GM18505 (cell line): Measurements from ENCODE around the gene MRPS24.
A peak's percentile ranks its signal among the peaks of the same experiment; 100 is the strongest.

ENCODE experiments used
- ATAC-seq: cut with Tn5 transposase; IDR thresholded peaks from one replicate; pipeline ENCODE4 v1.9.1; 2021; ENCODE audit not compliant: unreplicated experiment
- POLR2A ChIP-seq: IDR thresholded peaks from 4 replicates; pipeline ENCODE4 v1.6.1; 2011; ENCODE audit warnings: borderline replicate concordance; ENCODE audit not compliant: insufficient read depth, insufficient read length; ENCODE audit errors: extremely low read depth

MRPS24 gene

DNA sequence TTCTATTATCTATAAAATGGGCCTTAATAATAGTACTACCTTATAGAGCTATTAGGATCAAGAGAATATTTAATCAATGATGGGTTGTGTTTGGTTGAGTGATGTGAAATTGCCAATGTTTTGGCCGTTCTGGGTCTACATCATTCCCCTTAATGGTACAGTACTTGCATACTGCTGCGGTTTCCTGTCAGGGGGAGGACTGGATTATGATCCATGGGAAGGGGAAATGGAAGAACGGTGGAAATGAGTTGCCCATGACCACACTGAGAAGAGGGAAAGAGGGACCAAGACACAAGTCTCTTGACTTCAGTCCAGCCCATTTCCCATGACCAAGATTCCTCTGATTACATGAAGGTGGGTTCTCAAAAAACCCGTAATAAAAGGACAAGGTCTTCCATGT, 999 bp upstream of the MRPS24 start:
- TF ChIP-seq POLR2A = no peak
- no peak for ATAC-seq

DNA sequence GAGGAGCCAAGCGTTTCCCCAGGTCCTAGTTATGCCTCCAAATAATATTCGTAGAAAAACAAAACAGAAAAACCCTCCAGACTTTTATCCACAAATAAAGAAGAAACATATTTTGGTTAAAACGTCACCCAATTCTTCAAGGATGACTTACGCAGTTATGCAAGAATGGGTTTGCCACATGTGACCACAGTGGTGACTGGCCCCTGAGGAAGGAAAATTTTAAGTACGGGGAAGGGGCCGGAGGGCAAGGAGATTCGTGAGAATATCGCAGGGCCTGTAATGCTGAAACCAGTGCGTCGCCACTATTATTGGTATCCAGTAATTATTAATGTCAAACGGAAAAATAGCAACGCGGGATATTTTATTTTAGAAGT, 537 bp upstream of the MRPS24 start:
- ATAC-seq = peak; percentile 16
- no peak for TF ChIP-seq POLR2A

GRCh38 chr7:43868681-43869005, 674 bp downstream of the MRPS24 start:
- ATAC-seq = peak; percentile 2

GRCh38 chr7:43868181-43868580, 1.1 kb downstream of the MRPS24 start:
- no peak for TF ChIP-seq POLR2A
- ATAC-seq = no peak

More at GRCh38 chr7:43868681-43869005, 674 bp downstream of the MRPS24 start:
- TF ChIP-seq POLR2A = no peak

GRCh38 chr7:43865277-43865676, 4.0 kb downstream of the MRPS24 start:
- TF ChIP-seq POLR2A = no peak
- ATAC-seq = no peak

GRCh38 chr7:43864126-43864525, 5.2 kb downstream of the MRPS24 start:
- no peak for TF ChIP-seq POLR2A
- no peak for ATAC-seq

GRCh38 chr7:43856996-43857395, 12.3 kb downstream of the MRPS24 start:
- no peak for ATAC-seq
- TF ChIP-seq POLR2A = no peak

DNA sequence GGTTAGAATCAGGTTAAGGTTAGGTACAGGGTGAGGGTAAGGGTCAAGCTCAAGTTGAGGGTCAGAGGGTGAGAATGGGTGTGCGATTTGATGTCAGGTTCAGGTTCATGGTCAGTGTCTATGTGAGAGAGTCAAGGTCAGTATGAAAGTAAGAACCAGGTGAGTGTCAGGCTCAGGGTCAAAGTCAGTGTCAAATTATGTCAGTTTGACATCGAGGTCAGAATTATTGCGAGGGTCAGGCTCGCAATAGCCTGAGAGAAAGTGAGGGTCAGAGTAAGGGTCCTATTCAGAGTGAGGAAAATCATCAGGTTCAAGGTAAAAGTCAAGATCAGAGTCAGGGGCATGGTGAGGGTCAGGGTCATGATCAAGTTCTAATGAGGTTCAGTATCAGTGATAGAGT, 13.0 kb downstream of the MRPS24 start:
- TF ChIP-seq POLR2A = no peak
- no peak for ATAC-seq

- ATAC-seq = no peak
Observed at GRCh38 chr7:43855176-43855575, 14.1 kb downstream of the MRPS24 start.

DNA sequence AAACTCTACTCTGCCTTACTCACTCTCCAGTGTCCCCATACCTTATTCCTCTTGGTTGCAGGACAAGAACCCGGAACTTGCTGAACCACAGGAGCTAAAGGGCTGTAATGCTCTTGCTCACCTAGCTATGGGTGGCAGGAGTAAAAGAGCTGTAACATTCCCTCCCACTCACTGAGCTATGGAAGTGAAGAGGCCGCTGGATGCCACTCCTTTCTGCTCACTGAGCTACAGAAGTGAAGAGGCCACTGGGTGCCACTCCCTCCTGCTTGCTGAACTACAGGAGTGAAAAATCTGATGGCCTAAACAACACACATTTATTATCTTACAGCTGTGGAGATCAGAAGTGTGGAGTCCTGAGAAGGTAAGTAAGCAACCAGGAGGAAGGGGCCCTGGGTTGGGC, 17.5 kb downstream of the MRPS24 start:
- TF ChIP-seq POLR2A = no peak
- no peak for ATAC-seq

More at GRCh38 chr7:43855176-43855575, 14.1 kb downstream of the MRPS24 start:
- no peak for TF ChIP-seq POLR2A

DNA sequence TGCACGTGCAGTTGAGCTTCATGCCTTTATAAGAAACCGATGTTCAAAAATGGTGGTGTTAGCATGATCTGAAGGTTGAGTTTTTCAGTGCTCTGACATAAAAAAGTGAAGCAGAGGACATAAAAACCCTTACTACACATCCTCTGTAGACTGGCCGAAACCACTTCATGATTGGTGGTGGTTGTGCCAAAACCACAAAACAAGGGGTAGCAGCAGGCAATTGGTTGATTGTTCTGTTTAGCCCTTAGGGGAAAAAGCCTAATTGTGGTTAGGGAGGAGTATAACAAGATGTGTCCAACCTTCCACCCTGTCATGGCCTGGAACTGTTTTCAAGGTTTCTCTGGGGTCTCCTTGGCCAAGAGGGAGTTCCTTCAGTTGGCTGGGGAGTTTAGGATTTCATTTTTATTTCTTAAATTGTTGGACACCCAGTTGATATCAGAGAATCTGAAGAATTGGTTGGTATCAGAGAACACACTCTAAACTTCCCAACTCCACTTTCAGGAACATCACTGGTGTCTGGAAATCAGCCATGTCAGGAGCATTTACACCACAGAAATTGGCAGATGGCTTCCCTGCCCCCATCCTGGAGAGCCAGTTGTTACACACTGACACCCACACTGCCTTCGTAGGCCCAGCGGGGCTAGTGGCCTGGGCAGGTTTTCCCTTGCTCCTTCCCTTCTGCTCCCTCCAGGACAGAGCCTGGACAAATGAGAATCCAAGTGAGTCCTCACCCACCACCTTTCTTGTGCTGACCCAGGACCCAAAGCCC, 18.8 kb downstream of the MRPS24 start:
- no peak for TF ChIP-seq POLR2A
- peak; percentile 55 for ATAC-seq

DNA sequence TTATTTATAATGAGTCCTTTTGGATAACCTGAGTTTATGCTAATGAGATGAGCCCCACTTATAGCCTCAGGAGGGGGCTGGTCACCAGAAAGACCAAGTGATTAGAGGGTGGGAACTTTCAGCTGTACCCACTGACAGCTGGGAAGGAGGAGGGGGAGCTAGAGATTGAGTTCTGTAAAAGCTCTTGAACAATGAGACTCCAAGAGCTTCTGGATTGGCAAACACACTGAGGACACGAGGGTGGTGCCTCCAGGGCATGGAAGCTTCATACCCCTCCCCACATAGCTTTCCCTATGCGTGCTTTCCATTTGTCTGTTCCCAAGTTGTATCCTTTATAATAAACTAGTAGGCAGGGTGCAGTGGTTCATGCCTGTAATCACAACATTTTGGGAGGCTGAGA, 20.3 kb downstream of the MRPS24 start:
- no peak for TF ChIP-seq POLR2A
- ATAC-seq = no peak

GRCh38 chr7:43847496-43847895, 21.8 kb downstream of the MRPS24 start:
- ATAC-seq = no peak
- no peak for TF ChIP-seq POLR2A

DNA sequence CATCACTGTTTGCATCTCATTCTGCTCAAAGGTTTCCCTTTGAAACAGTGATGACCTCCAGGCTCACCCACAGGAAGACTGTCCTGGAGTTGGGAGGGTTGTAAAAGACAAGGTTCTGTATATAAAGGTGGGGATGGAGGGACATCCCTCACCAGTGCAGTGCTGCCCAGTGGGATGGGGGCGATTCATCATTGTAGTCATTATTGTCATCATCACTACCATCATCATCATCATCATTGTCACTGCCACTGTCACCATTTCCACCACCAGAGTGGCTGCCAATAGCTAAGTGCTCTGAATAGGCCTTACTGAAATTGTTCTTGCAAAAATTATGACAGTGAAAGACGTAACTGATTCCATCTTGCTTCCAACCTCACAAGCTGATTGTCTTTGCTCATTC, 24.7 kb downstream of the MRPS24 start:
- no peak for TF ChIP-seq POLR2A
- no peak for ATAC-seq

DNA sequence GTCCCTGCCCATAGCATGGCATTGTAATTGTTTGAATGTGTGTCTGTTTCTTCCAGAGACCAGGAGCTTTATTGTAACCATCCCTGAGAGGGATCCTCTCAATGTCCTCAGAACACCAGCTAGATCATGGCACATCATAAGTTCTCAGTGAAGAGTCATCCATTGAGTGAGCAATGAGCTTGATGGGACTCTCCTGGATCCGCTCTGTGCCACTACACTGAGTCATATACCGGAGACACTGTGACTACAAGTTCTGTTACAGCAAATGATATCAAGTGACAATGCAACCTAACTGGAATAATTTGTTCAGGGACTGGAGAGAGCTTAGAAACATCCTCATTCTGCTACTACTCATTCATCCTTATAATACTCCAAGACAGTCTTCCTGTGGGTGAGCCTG, 25.1 kb downstream of the MRPS24 start:
- no peak for ATAC-seq
- no peak for TF ChIP-seq POLR2A
